Mucosa of descending colon (tissue), 3 donors: ENCODE results near the gene SLC3A2. TPM values are rescaled to one million over a fixed set of nuclear protein-coding genes. Genes with fewer than 3 reads are reported as not detected.

Source experiments
- ATAC-seq: fragments of 200-7000 bp; cut with Tn5 transposase; one replicate; pipeline ENCODE4 v1.9.1; 2020; ENCODE audit warnings: mild to moderate bottlenecking, moderate library complexity
- DNase-seq, 3 donors: peaks; one replicate each; pipeline ENCODE4 v3.0.0-alpha.2; 2020
- H3K36me3 ChIP-seq: fragments of 200-600 bp; one replicate; pipeline ENCODE4 v1.8.0; 2021; ENCODE audit warnings: low read depth, mild to moderate bottlenecking
- H3K4me1 ChIP-seq: fragments of 200-600 bp; one replicate; pipeline ENCODE4 v1.8.0; 2021; ENCODE audit warnings: low read depth, mild to moderate bottlenecking
- H3K4me3 ChIP-seq: fragments of 200-600 bp; one replicate; pipeline ENCODE4 v1.8.0; 2021; ENCODE audit warnings: mild to moderate bottlenecking
- H3K9me3 ChIP-seq: fragments of 200-600 bp; one replicate; pipeline ENCODE4 v1.8.0; 2021; ENCODE audit warnings: mild to moderate bottlenecking
- CTCF ChIP-seq: fragments of 200-600 bp; IDR thresholded peaks from one replicate; pipeline ENCODE4 v1.8.0; 2022; ENCODE audit warnings: antibody characterized with exemption, mild to moderate bottlenecking
- intact Hi-C, 2 donors: fragments of 100-400 bp; cut with DNase I in 1 of 2; cut with micrococcal nuclease in 1 of 2; formaldehyde crosslinking; loops; one replicate each; pipeline versions ENCODE4 v1.11.0 to v1.11.1; 2022; cut with DNase I, micrococcal nuclease
- total RNA-seq, 3 donors: library from RNA; stranded (reverse); fragmentation: NEBNext Ultra II Directional in 2 of 3; extraction: Animal tissue kit (Norgen Biotek cat#: 25700) in 2 of 3; gene quantifications; one replicate each; pipeline versions ENCODE4 v1.2.1 to v1.2.4, GENCODE V29; 2021 to 2023
- donor health status: DM: no; HTN: no; CAD: no; lungs with moderate emphysema.
- donor health status: DM: no; HTN: no; CAD: no.
- donor health status: DM: no; HTN: yes; CAD: no.

SLC3A2 gene
- total RNA-seq, 3 donors from 2014 or later, result 116 to 127 (median 124) TPM

DNA sequence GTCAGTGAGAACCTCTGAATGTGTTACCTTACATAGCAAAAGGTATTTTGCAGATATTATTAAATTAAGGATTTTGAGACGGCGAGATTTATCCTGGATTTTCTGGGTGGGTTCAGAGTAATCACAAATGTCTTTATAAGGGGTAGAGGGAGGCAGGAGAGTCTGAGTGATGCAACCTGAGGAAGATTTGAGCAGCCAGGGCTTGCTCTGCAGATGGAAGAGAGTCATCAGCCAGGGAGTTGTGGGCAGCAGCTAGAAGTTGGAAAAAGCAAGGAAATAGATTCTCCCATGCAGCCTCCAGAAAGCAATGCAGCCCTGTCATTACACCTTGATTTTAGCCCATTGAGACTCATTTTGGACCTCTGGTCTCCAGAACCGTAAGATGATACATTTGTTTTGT lies 37.2 kb upstream of the SLC3A2 start:
- no peaks in the 10 kb centered on the region for H3K36me3 ChIP-seq
- ATAC-seq (no peak), DNase-seq (no peak)
- H3K4me3 ChIP-seq, result no peak overlapping the region
- TF ChIP-seq CTCF, result no peak
- H3K9me3 ChIP-seq, result no peaks in the 10 kb centered on the region
- intact Hi-C loops, result no loop called here
- H3K4me1 ChIP-seq, result peaks cover 6% of the 10 kb centered on the region

- Histone ChIP-seq H3K36me3 (no peaks in the 10 kb centered on the region), H3K9me3 (no peaks in the 10 kb centered on the region), H3K4me1 (no peaks in the 10 kb centered on the region), H3K4me3 (no peak overlapping the region)
- DNase-seq (no peak), ATAC-seq (no peak)
- intact Hi-C loops, result no loop called here
- TF ChIP-seq CTCF, result no peak
Observed at GRCh38 chr11:62844154-62844553, 36.5 kb upstream of the SLC3A2 start.

GRCh38 chr11:62846177-62846576 lies 34.5 kb upstream of the SLC3A2 start:
- DNase-seq (no peak), ATAC-seq (no peak)
- TF ChIP-seq CTCF, result no peak

DNA sequence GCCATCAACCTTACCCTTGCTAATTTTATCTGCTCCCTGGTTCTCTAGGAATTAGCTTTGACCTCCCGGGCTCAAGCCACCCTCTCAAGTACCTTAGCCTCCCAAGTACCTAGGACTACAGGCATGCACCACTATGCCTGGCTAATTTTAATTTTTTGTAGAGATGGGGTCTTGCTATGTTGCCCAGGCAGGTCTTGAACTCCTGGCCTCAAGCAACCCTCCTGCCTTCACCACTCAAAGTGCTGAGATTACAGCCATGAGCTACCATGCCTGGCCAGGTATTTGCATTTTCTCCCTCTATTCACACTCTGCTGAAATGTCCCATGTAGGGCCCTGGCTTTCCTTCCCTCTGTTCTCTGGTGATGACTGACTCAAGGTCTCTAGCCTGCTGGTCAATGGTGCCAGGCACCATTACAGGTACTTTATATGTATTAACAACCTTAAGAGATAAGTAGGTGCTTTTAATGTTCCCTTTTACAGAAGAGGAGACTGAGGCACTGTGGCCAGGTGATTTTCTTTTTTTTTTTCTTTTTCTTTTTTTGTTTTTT lies 32.9 kb upstream of the SLC3A2 start:
- no peak for TF ChIP-seq CTCF
- H3K9me3 ChIP-seq, result no peaks in the 10 kb centered on the region
- H3K4me3 ChIP-seq, result no peak overlapping the region
- no peaks in the 10 kb centered on the region for H3K4me1 ChIP-seq
- ATAC-seq (no peak), DNase-seq (no peak)
- intact Hi-C loops, result no loop called here
- H3K36me3 ChIP-seq, result peaks cover 5% of the 10 kb centered on the region

More at GRCh38 chr11:62846177-62846576, 34.5 kb upstream of the SLC3A2 start:
- Histone ChIP-seq H3K36me3 (no peaks in the 10 kb centered on the region), H3K9me3 (no peaks in the 10 kb centered on the region), H3K4me3 (no peak overlapping the region), H3K4me1 (no peaks in the 10 kb centered on the region)
- intact Hi-C loops, result no loop called here

DNA sequence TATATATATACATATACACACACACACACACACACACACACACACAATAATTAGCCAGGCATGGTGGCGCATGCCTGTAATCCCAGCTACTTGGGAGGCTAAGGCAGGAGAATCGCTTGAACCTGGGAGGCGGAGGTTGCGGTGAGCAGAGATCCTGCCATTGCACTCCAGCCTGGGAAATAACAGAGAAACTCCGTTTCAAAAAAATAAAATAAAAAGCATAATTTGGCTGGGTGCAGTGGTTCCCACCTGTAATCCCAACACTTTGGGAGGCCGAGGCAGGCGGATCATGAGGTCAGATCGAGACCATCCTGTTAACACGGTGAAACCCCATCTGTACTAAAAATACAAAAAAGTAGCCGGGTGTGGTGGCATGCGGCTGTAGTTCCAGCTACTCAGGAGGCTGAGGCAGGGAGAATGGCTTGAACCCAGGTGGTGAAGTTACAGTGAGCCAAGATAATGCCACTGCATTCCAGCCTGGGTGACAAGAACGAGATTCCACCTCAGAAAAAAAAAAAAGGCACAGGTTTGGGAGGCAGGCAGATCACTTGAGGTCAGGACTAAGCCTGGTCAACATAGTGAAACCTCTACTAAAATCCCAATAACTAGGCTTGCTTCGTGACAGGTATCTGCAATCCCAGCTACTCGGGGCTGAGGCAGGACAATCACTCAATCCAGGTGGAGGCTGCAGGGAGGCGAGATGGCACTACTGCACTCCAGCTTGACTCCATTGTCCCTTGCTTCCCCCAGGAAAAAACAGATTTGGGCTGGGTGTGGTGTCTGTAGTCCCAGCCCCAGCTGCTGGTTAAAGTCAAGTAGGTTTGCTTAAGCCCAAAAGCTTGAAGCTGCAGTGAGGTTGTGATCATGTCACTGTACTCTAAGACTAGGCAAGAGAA lies 29.5 kb upstream of the SLC3A2 start:
- no peak for DNase-seq
- Histone ChIP-seq H3K4me1 (peaks cover 18% of the 10 kb centered on the region), H3K4me3 (no peak overlapping the region), H3K9me3 (no peaks in the 10 kb centered on the region), H3K36me3 (peaks cover 12% of the 10 kb centered on the region)
- ATAC-seq, result no peak
- no peak for TF ChIP-seq CTCF
- intact Hi-C loops, result no loop called here
